T-cell (primary cell): Measurements from ENCODE around the gene PRDX2. TPM values are rescaled to one million over a fixed set of nuclear protein-coding genes. Genes with fewer than 3 reads are reported as not detected.
A peak's percentile ranks its signal among the peaks of the same experiment; 100 is the strongest.
"Not testable (repeated sequence)": the region's sequence is repeated elsewhere in the genome, so short reads cannot be mapped to it uniquely, and the experiment has no call there.

Experiments used
- ATAC-seq, 4 experiments: fragments of 200-7000 bp in 3 of 4; fragments of 150-1000 bp in 1 of 4; cut with Tn5 transposase; replicated peaks in 1 of 4; 1 replicate in 3 of 4; 2 replicates in 1 of 4; pipeline ENCODE4 v1.10.0; 2021; ENCODE audit warnings: moderate library complexity in 3 of 4, mild to moderate bottlenecking in 2 of 4, moderate number of reproducible peaks in 1 of 4
- CTCF ChIA-PET, 2 donors: fragments of 300-600 bp; sonication (Branson Sonifier 250); formaldehyde crosslinking; loops; one replicate each; lab custom pipeline; 2022; ENCODE audit warnings: antibody characterized with exemption in 2 of 2; lab: Charles Lee
- POLR2A ChIA-PET, 2 donors: fragments of 300-600 bp; sonication (Branson Sonifier 250); formaldehyde crosslinking; loops; one replicate each; lab custom pipeline; 2022; ENCODE audit warnings: antibody characterized with exemption in 2 of 2; lab: Charles Lee
- DNase-seq, 35 experiments: peaks; one replicate each; pipeline versions ENCODE4 v3.0.0 to v3.0.0-alpha.2; 2013 to 2023
- H3K27ac ChIP-seq: one replicate; pipeline ENCODE4 v1.5.1; 2013; ENCODE audit warnings: low read length
- H3K27me3 ChIP-seq, 2 experiments: replicated peaks in 1 of 2; 1 replicate in 1 of 2; 2 replicates in 1 of 2; pipeline versions ENCODE4 v1.6.1 to v1.7.0; 2013; ENCODE audit warnings: low read length in 1 of 2, mixed read lengths in 1 of 2; ENCODE audit not compliant: control insufficient read depth in 2 of 2, insufficient read depth in 2 of 2; ENCODE audit errors: extremely low read depth in 1 of 2
- H3K36me3 ChIP-seq, 2 donors: 1 replicate in 1 of 2; 2 replicates in 1 of 2; pipeline versions ENCODE4 v1.6.1 to v1.7.0; 2013; ENCODE audit warnings: low read length in 1 of 2; ENCODE audit not compliant: control insufficient read depth in 2 of 2, insufficient read depth in 1 of 2; ENCODE audit errors: extremely low read depth in 1 of 2
- H3K4me1 ChIP-seq, 2 experiments: 1 replicate in 1 of 2; 2 replicates in 1 of 2; pipeline versions ENCODE4 v1.6.1 to v1.7.0; 2013; ENCODE audit warnings: low read length in 2 of 2, mixed read lengths in 1 of 2; ENCODE audit not compliant: insufficient read depth in 2 of 2, control insufficient read depth in 1 of 2; ENCODE audit errors: extremely low read depth in 1 of 2
- H3K4me3 ChIP-seq, 2 donors: 1 replicate in 1 of 2; 2 replicates in 1 of 2; pipeline versions ENCODE4 v1.5.1 to v1.7.0; 2013; ENCODE audit warnings: mild to moderate bottlenecking in 2 of 2, low read length in 1 of 2, moderate library complexity in 1 of 2; ENCODE audit not compliant: control insufficient read depth in 1 of 2; ENCODE audit errors: extremely low read depth in 1 of 2
- H3K9me3 ChIP-seq: 2 replicates; pipeline ENCODE4 v1.7.0; 2013
- H3K27ac Mint-ChIP-seq, 2 donors: one replicate each; pipeline ENCODE4 v1.8.0; 2020 to 2021; ENCODE audit warnings: mild to moderate bottlenecking in 2 of 2, mixed read lengths in 2 of 2
- H3K27me3 Mint-ChIP-seq, 2 donors: one replicate each; pipeline ENCODE4 v1.8.0; 2021 to 2022; ENCODE audit warnings: mixed read lengths in 2 of 2
- H3K36me3 Mint-ChIP-seq: one replicate; pipeline ENCODE4 v1.8.0; 2021; ENCODE audit warnings: mixed read lengths
- H3K4me1 Mint-ChIP-seq, 3 donors: one replicate each; pipeline ENCODE4 v1.8.0; 2020 to 2022; ENCODE audit warnings: mixed read lengths in 3 of 3, mild to moderate bottlenecking in 1 of 3
- H3K4me3 Mint-ChIP-seq, 3 donors: one replicate each; pipeline ENCODE4 v1.8.0; 2020 to 2022; ENCODE audit warnings: mild to moderate bottlenecking in 3 of 3, mixed read lengths in 3 of 3, moderate library complexity in 3 of 3
- H3K9me3 Mint-ChIP-seq, 3 donors: one replicate each; pipeline ENCODE4 v1.8.0; 2020 to 2022; ENCODE audit warnings: mixed read lengths in 3 of 3
- WGBS: methylation state at CpG from one replicate; pipeline ENCODE4 v1.1.5; 2013; ENCODE audit warnings: missing lambda C conversion rate; ENCODE audit not compliant: insufficient coverage; 5-methylcytosine and 5-hydroxymethylcytosine counted together
- total RNA-seq, 35 experiments: library from RNA in 6 of 35; stranded (reverse) in 6 of 35; fragments of 120-200 nt in 1 of 35; gene quantifications; one replicate each; pipeline versions ENCODE4 v1.2.1 to v1.2.4 and lab custom pipeline; 2013 to 2026

Gene PRDX2
- total RNA-seq, 5 donors from 2014 or later (not counting 1 experiment from before 2014, with no cell fraction given) = 94.5 to 150 (median 134) TPM

DNA sequence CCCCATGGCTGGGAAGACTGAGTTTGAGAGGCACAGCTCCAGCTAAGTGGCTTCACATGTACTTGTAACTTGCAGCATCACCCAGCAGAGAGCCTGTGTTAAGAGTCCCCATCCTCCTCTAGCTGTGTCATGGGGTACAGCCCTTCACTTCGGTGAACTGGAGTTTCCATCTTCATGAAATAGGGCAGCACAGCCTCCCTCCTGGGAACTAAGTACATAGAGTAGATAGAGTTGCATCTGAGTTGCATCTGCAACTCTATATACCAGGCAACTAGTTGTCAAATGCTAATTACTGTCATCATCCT is 1.2 kb downstream of the PRDX2 start:
- H3K4me3 Mint-ChIP-seq = peak overlapping the region; percentile 86 to 87 (median 86)
- Histone ChIP-seq H3K4me3 (peak overlapping the region; percentile 93 to 96), H3K4me1 (peaks cover 14 to 39% of the 10 kb centered on the region in 2 experiments), H3K27ac (peak overlapping the region; percentile 18), H3K36me3 (peaks cover 0 to 21% of the 10 kb centered on the region in 2 donors), H3K27me3 (no peaks in the 10 kb centered on the region), H3K9me3 (no peaks in the 10 kb centered on the region)
- no peak for DNase-seq
- H3K27me3 Mint-ChIP-seq = no peaks in the 10 kb centered on the region
- ATAC-seq = no peak
- H3K36me3 Mint-ChIP-seq = peaks cover 3% of the 10 kb centered on the region
- no CpG with 5 or more reads among the region's 1 CpG for WGBS
- peaks cover 28 to 35% (median 33%) of the 10 kb centered on the region in 3 donors for H3K4me1 Mint-ChIP-seq
- POLR2A ChIA-PET = interaction anchor here (0.6 to 0.7 kb wide), 2 partner anchors 9 to 117 kb away, joined by 3 read pairs; no protein-coding TSS in a partner anchor
- CTCF ChIA-PET = interaction anchor here in 1 of 2 donors (0.6 to 1.4 kb wide), 3 partner anchors 41 to 168 kb away, joined by 3 to 6 read pairs (median 5); no protein-coding TSS in a partner anchor
- H3K9me3 Mint-ChIP-seq = no peaks in the 10 kb centered on the region
- peak overlapping the region; percentile 76 to 85 for H3K27ac Mint-ChIP-seq

DNA sequence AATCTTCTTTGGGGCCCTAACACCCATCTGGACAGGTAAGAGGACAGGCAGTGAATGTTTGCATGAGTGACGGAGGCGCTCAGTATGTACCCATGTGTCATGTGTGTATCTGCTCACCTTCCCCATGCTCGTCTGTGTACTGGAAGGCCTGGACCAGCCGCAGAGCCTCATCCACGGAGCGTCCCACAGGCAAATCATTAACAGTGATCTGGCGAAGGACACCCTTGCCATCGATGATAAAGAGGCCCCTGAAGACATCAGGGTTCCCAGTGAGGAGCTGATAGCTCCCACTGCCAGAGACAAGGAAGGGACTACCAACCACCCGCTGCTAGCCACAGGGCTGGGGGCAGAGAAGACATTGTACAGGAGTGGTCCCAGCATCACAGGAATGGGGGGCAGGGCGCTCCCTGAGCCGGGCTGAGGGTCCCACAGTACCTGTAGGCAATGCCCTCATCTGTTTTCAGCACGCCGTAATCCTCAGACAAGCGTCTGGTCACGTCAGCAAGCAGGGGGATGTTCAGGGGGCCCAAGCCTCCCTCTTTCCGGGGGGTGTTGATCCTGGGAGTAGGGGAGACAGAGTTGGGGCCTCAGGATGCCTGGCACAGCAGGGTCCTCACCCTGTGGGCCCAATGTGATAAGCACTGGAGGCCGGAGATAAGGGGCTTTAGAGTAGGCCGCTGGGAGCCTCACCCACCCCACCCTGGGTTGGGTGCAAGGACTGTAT is 1.7 kb downstream of the PRDX2 start:
- H3K9me3 Mint-ChIP-seq = no peaks in the 10 kb centered on the region
- DNase-seq (no peak), ATAC-seq (no peak)
- H3K27ac Mint-ChIP-seq = peak overlapping the region; percentile 76 to 85
- Histone ChIP-seq H3K4me1 (peaks cover 15 to 44% of the 10 kb centered on the region in 2 experiments), H3K27ac (peak overlapping the region; percentile 18), H3K36me3 (peaks cover 0 to 21% of the 10 kb centered on the region in 2 donors), H3K27me3 (no peaks in the 10 kb centered on the region), H3K9me3 (no peaks in the 10 kb centered on the region), H3K4me3 (peak overlapping the region in 1 of 2 donors; percentile 96)
- CTCF ChIA-PET = interaction anchor here (0.6 to 1.4 kb wide), 5 partner anchors 24 to 74 kb away, joined by 3 to 6 read pairs (median 5); no protein-coding TSS in a partner anchor
- 94% methylated on average over 14 of the region's 18 CpGs for WGBS
- POLR2A ChIA-PET = interaction anchor here (0.6 to 0.7 kb wide), 4 partner anchors 8 to 117 kb away, joined by 3 read pairs; no protein-coding TSS in a partner anchor
- H3K4me3 Mint-ChIP-seq = peak overlapping the region; percentile 86 to 87 (median 86)
- H3K27me3 Mint-ChIP-seq = no peaks in the 10 kb centered on the region
- H3K36me3 Mint-ChIP-seq = peaks cover 3% of the 10 kb centered on the region
- peaks cover 30 to 38% (median 36%) of the 10 kb centered on the region in 3 donors for H3K4me1 Mint-ChIP-seq

DNA sequence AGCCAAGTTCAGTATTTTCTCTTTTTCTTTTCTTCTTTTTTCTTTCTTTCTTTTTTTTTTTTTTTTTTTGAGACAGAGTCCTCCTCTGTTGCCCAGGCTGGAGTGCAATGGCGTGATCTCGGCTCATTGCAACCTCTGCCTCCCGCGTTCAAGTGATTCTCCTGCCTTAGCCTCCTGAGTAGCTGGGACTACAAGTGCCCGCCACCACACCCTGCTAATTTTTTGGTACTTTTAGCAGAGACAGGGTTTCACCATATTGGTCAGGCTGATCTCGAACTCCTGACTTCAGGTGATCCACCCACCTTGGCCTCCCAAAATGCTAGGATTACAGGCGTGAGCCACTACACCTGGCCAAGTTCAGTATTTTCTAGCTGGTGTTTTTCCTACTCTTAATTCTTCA is 4.0 kb downstream of the PRDX2 start:
- H3K9me3 Mint-ChIP-seq, H3K27me3 ChIP-seq, H3K27ac Mint-ChIP-seq, H3K27ac ChIP-seq, ATAC-seq, H3K36me3 Mint-ChIP-seq, H3K9me3 ChIP-seq, POLR2A ChIA-PET, H3K27me3 Mint-ChIP-seq, DNase-seq, H3K4me3 ChIP-seq: not testable (repeated sequence)
- Mint-ChIP-seq H3K4me1 (peaks cover 39 to 46% (median 44%) of the 10 kb centered on the region in 3 donors), H3K4me3 (peak overlapping the region in 1 of 3 donors; percentile 92)
- 93% methylated on average over 3 of the region's 7 CpGs for WGBS
- Histone ChIP-seq H3K36me3 (peaks cover 0 to 21% of the 10 kb centered on the region in 2 donors), H3K4me1 (peaks cover 25 to 56% of the 10 kb centered on the region in 2 experiments)
- CTCF ChIA-PET = interaction anchor here (0.6 to 3.8 kb wide), 9 partner anchors 8 to 153 kb away, joined by 3 to 48 read pairs (median 5); partner anchors contain the start of gene RNASEH2A (in 1 of the 2)

DNA sequence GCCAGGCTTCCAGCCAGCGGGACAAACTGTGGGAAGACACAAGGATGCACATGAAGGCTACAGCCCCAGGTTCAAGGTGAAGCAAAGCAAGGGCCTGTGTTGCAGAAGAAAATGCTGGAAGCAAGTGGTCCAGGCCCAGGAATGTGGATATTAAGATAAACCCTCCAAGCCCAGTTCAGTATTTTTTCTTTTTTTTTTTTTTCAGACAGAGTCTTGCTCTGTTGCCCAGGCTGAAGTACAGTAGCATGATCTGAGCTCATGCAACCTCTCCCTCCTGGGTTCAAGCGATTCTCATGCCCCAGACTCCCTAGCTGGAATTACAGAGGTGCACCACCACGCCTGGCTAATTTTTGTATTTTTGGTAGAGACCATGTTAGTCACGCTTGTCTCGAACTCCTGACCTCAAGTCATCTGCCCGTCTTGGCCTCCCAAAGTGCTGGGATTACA is 4.4 kb downstream of the PRDX2 start:
- Histone ChIP-seq H3K27me3 (no peaks in the 10 kb centered on the region), H3K9me3 (no peaks in the 10 kb centered on the region), H3K4me1 (peaks cover 25 to 51% of the 10 kb centered on the region in 2 experiments), H3K27ac (no peak overlapping the region), H3K4me3 (no peak overlapping the region), H3K36me3 (peaks cover 0 to 21% of the 10 kb centered on the region in 2 donors)
- WGBS = 100% methylated on average over 1 of the region's 6 CpGs
- Mint-ChIP-seq H3K4me1 (peaks cover 35 to 42% (median 39%) of the 10 kb centered on the region in 3 donors), H3K9me3 (no peaks in the 10 kb centered on the region), H3K4me3 (peak overlapping the region in 1 of 3 donors; percentile 92), H3K36me3 (peaks cover 3% of the 10 kb centered on the region), H3K27ac (no peak overlapping the region), H3K27me3 (no peaks in the 10 kb centered on the region)
- no peak for ATAC-seq
- ChIA-PET POLR2A (no interaction called here), CTCF (interaction anchor here (0.6 to 3.8 kb wide), 9 partner anchors 9 to 121 kb away, joined by 3 to 48 read pairs (median 7); partner anchors contain the start of genes GET3 (in 1 of the 2) and RNASEH2A (in 1 of the 2))
- DNase-seq = no peak

DNA sequence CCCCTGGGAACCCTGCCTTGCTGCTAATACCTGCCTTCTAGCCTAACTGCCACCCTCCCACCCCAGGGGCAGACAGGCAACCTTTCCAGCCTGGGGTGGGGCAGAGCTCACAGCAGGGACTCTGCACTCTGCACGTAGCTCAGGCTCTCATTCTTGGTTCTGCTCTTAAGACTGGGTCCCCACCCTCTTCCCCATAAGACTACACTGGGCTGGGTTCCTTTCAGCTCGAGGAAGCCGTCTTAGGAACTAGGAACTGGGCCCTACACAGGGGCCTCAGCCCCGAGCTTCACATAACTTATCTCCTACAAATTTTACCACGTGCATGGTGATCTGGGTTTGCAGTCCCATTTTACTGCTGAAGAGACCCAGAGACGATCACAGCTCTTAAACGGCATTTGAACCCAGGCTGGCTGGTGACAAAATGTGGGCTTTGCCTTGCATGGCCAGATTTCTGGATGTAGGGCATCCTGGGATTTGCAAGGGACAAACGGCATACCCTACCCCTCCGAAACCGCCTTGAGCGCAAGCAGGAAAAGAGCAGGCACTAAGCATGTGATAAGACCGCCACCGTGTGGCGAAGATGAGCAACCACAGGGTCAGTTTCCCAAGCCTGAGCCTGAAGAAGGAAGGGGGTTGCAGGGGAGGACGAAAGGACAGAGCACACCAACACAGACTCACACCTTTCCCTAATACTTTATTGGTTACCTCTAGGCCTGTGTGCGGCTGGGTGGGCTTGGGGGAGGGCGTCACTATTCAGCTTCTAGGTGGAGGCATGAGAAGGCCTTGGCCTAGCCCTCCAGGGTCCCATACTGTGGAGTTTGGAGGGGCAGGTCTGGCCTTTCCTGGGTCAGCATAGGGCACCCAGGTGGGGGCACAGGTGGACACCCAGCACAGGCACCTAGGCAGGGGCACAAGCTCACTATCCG is 5.2 kb downstream of the PRDX2 start:
- Mint-ChIP-seq H3K27ac (peak overlapping the region; percentile 92 to 96), H3K36me3 (peaks cover 3% of the 10 kb centered on the region), H3K9me3 (no peaks in the 10 kb centered on the region), H3K4me3 (peak overlapping the region; percentile 68 to 92 (median 76)), H3K4me1 (peaks cover 37 to 40% (median 38%) of the 10 kb centered on the region in 3 donors), H3K27me3 (no peaks in the 10 kb centered on the region)
- H3K4me1 ChIP-seq = peaks cover 25 to 46% of the 10 kb centered on the region in 2 experiments
- H3K27me3 ChIP-seq = no peaks in the 10 kb centered on the region
- WGBS = 14% methylated on average over 10 of the region's 18 CpGs
- ChIA-PET POLR2A (interaction anchor here (0.6 to 1.2 kb wide), 5 partner anchors 14 to 30 kb away, joined by 3 to 6 read pairs (median 4); no protein-coding TSS in a partner anchor), CTCF (interaction anchor here (0.6 to 3.8 kb wide), 17 partner anchors 15 to 80 kb away, joined by 3 to 48 read pairs (median 7); partner anchors contain the start of genes GET3 (in 1 of the 2) and TNPO2 (in 1 of the 2))
- peak in 1 of 4 experiments; percentile 6 for ATAC-seq
- peaks cover 0 to 21% of the 10 kb centered on the region in 2 donors for H3K36me3 ChIP-seq
- H3K9me3 ChIP-seq = no peaks in the 10 kb centered on the region
- peak overlapping the region; percentile 33 to 35 for H3K4me3 ChIP-seq
- peak; percentile 45 to 90 (median 70) for DNase-seq
- peak overlapping the region; percentile 56 for H3K27ac ChIP-seq
